Measurements from ENCODE around the gene P3H2. TPM values are rescaled to one million over a fixed set of nuclear protein-coding genes. Genes with fewer than 3 reads are reported as not detected.

Gene P3H2
- total RNA-seq, 1 experiment from 2014 or later, result 0.76 TPM

- Histone ChIP-seq H2AFZ (ENCODE audit: low read depth, low read length, poor library complexity, severe bottlenecking) (no peak overlapping the region), H3K9me3 (ENCODE audit: control insufficient read depth in 1 of 2, insufficient read depth in 1 of 2, low read depth in 1 of 2, low read length in 2 of 2) (no peaks in the 10 kb centered on the region), H3K4me3 (replicated peaks in 1 of 2; ENCODE audit: low read depth in 1 of 2, low read length in 2 of 2) (no peak overlapping the region), H3K27ac (ENCODE audit: low read depth, low read length) (no peak overlapping the region), H3K9me2 (ENCODE audit: insufficient read depth) (no peaks in the 10 kb centered on the region), H3K9ac (ENCODE audit: low read length) (no peak overlapping the region), H3K4me2 (ENCODE audit: low read length) (no peak overlapping the region), H3K36me3 (ENCODE audit: control insufficient read depth in 1 of 2, insufficient read depth in 2 of 2, low read length in 2 of 2) (no peaks in the 10 kb centered on the region), H3K4me1 (ENCODE audit: control insufficient read depth in 1 of 2, insufficient read depth in 2 of 2, low read length in 2 of 2) (peaks cover 3 to 7% of the 10 kb centered on the region in 2 experiments; a peak in 2 of 4 replicates), H3K79me2 (ENCODE audit: insufficient read depth, low read length) (no peaks in the 10 kb centered on the region), H4K20me1 (ENCODE audit: insufficient read depth) (no peaks in the 10 kb centered on the region), H3K27me3 (ENCODE audit: insufficient read depth, low read length) (no peaks in the 10 kb centered on the region)
- TF ChIP-seq CTCF (IDR thresholded peaks at IDR 0.05 in 2 of 3, conservative IDR thresholded peaks at IDR 0.05 in 1 of 3; ENCODE audit: borderline replicate concordance in 1 of 3, insufficient read depth in 1 of 3, low read depth in 2 of 3, low read length in 2 of 3) (no peak), SP1 (IDR thresholded peaks at IDR 0.05; ENCODE audit: low read depth) (no peak), EZH2phosphoT487 (IDR thresholded peaks at IDR 0.05; ENCODE audit: borderline replicate concordance) (no peak), POLR2A (IDR thresholded peaks at IDR 0.05; ENCODE audit: borderline replicate concordance, extremely low read depth, insufficient read depth, insufficient read length) (no peak), ELF1 (IDR thresholded peaks at IDR 0.05; ENCODE audit: borderline replicate concordance, low read depth) (no peak), TCF7L2 (IDR thresholded peaks at IDR 0.05; ENCODE audit: borderline replicate concordance, extremely low read depth, insufficient read depth, insufficient read length) (no peak)
- TF ChIP-seq, protein P1, sequence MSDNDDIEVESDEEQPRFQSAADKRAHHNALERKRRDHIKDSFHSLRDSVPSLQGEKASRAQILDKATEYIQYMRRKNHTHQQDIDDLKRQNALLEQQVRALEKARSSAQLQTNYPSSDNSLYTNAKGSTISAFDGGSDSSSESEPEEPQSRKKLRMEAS (IDR thresholded peaks at IDR 0.05), result no peak
- TF ChIP-seq, protein P2, sequence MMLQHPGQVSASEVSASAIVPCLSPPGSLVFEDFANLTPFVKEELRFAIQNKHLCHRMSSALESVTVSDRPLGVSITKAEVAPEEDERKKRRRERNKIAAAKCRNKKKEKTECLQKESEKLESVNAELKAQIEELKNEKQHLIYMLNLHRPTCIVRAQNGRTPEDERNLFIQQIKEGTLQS (IDR thresholded peaks at IDR 0.05), result no peak
- BruUV-seq (replicated peaks), result no TSS peak
- DNase-seq (ENCODE audit: low read depth, low spot score) (no peak), ATAC-seq (no peak)
- POLR2A ChIA-PET, result no interaction called here
- intact Hi-C loops (cut with micrococcal nuclease), result no loop called here
- CTCF ChIA-PET, result interaction anchor here (0.9 kb wide), 1 partner anchor 16 kb away, joined by 3 read pairs; no protein-coding TSS in a partner anchor
- RAD21 ChIA-PET (ENCODE audit: low non-redundant PET in 1 of 2, low total read pairs in 2 of 2, uncharacterized antibody in 2 of 2, unreplicated experiment in 2 of 2), result no interaction called here
Observed at GRCh38 chr3:189964623-189965332, 155.9 kb downstream of the P3H2 start.

All from HCT116 (cell line).